Keratinocyte (primary cell): ENCODE measurements around the gene DNAH8. TPM values are rescaled to one million over a fixed set of nuclear protein-coding genes. Genes with fewer than 3 reads are reported as not detected.

Source experiments
- DNase-seq: peaks from one replicate; pipeline ENCODE4 v3.0.0-alpha.2; 2011; ENCODE audit warnings: low read depth, missing footprints, low spot score
- FAIRE-seq: peaks from 2 replicates; lab custom pipeline; 2011; peaks lifted over from hg19 to GRCh38; lab: Jason Lieb, UNC
- H2AFZ ChIP-seq: 2 replicates; pipeline ENCODE4 v1.6.0; 2012; ENCODE audit warnings: low read length, control low read depth, inconsistent platforms; ENCODE audit not compliant: control insufficient read depth
- H3K27ac ChIP-seq: 2 replicates; pipeline ENCODE4 v1.5.1; 2011; ENCODE audit warnings: low read length; ENCODE audit not compliant: control insufficient read depth, insufficient read depth
- H3K27me3 ChIP-seq: 3 replicates; pipeline ENCODE4 v1.6.0; 2011; ENCODE audit warnings: low read length; ENCODE audit not compliant: control insufficient read depth, insufficient read depth; ENCODE audit errors: extremely low read depth
- H3K36me3 ChIP-seq, 2 experiments: 2 replicates in 1 of 2; 3 replicates in 1 of 2; pipeline ENCODE4 v1.5.1; 2011; ENCODE audit warnings: low read length in 2 of 2, mild to moderate bottlenecking in 1 of 2; ENCODE audit not compliant: control insufficient read depth in 2 of 2, insufficient read depth in 2 of 2; ENCODE audit errors: extremely low read depth in 1 of 2
- H3K4me1 ChIP-seq: 3 replicates; pipeline ENCODE4 v1.5.1; 2011; ENCODE audit warnings: low read length; ENCODE audit not compliant: control insufficient read depth, insufficient read depth; ENCODE audit errors: extremely low read depth
- H3K4me2 ChIP-seq: 3 replicates; pipeline ENCODE4 v1.6.0; 2011; ENCODE audit warnings: low read depth, low read length; ENCODE audit not compliant: control insufficient read depth, insufficient read depth; ENCODE audit errors: extremely low read depth
- H3K4me3 ChIP-seq, 3 experiments: fragments of 200-600 bp in 1 of 3; sonication (generic) in 1 of 3; 2 replicates in 2 of 3; 3 replicates in 1 of 3; pipeline ENCODE4 v1.5.1; 2011 to 2016; ENCODE audit warnings: low read length in 3 of 3, mild to moderate bottlenecking in 3 of 3, control low read depth in 2 of 3, inconsistent platforms in 1 of 3, low read depth in 1 of 3, mixed read lengths in 1 of 3, mixed run types in 1 of 3, moderate library complexity in 1 of 3; ENCODE audit not compliant: control insufficient read depth in 2 of 3, insufficient read depth in 2 of 3; ENCODE audit errors: extremely low read depth in 1 of 3
- H3K79me2 ChIP-seq: 2 replicates; pipeline ENCODE4 v1.6.0; 2012; ENCODE audit warnings: low read length; ENCODE audit not compliant: control insufficient read depth, insufficient read depth
- H3K9ac ChIP-seq: 3 replicates; pipeline ENCODE4 v1.6.0; 2011; ENCODE audit warnings: low read length; ENCODE audit not compliant: control insufficient read depth, insufficient read depth; ENCODE audit errors: extremely low read depth
- H3K9me1 ChIP-seq: 3 replicates; pipeline ENCODE4 v1.6.0; 2011; ENCODE audit warnings: low read length; ENCODE audit not compliant: control insufficient read depth, insufficient read depth; ENCODE audit errors: extremely low read depth
- H3K9me3 ChIP-seq: 2 replicates; pipeline ENCODE4 v1.5.1; 2012; ENCODE audit warnings: low read depth, low read length; ENCODE audit not compliant: control insufficient read depth
- H4K20me1 ChIP-seq: 3 replicates; pipeline ENCODE4 v1.6.0; 2011; ENCODE audit warnings: low read length; ENCODE audit not compliant: control insufficient read depth, insufficient read depth; ENCODE audit errors: extremely low read depth
- CTCF ChIP-seq, 3 experiments: IDR thresholded peaks in 1 of 3; conservative IDR thresholded peaks in 1 of 3; optimal IDR thresholded peaks in 1 of 3; 2 replicates in 2 of 3; 3 replicates in 1 of 3; pipeline versions ENCODE3 to v1.5.1; 2011; ENCODE audit warnings: low read length in 3 of 3, mild to moderate bottlenecking in 3 of 3, moderate library complexity in 2 of 3, control low read depth in 1 of 3, inconsistent platforms in 1 of 3; ENCODE audit not compliant: insufficient read depth in 2 of 3; ENCODE audit errors: extremely low read depth in 1 of 3
- EZH2 ChIP-seq: IDR thresholded peaks from one replicate; pipeline ENCODE4 v1.6.1; 2012; ENCODE audit warnings: inconsistent platforms, mild to moderate bottlenecking, low read length, moderate library complexity
- dilution Hi-C: fragments of 300-500 bp; cut with MboI; formaldehyde crosslinking; loops from one replicate; pipeline ENCODE4 v1.7.0; 2020; ENCODE audit warnings: low sequenced_read_pairs; ENCODE audit not compliant: extremely low pct_ligation_motif_present
- polyA plus RNA-seq, 5 experiments: library from polyadenylated mRNA; depleted of rRNA in 3 of 5; stranded (reverse) in 3 of 5; stranded (forward) in 1 of 5; unstranded in 1 of 5; fragments of >200 nt; gene quantifications; 1 replicate in 1 of 5; 2 replicates in 3 of 5; 3 replicates in 1 of 5; pipeline versions ENCODE4 v1.2.1 to v1.2.3, GENCODE V29; 2011 to 2012; ENCODE audit warnings: missing spikeins in 2 of 5, low read depth in 1 of 5, low replicate concordance in 1 of 5

Gene DNAH8
- polyA plus RNA-seq, 1 donor (not counting 4 experiments of a cell fraction or from before 2014, with no cell fraction given) = 0.01 TPM

GRCh38 chr6:38996676-38997075, 281.6 kb downstream of the DNAH8 start:
- no peaks in the 10 kb centered on the region for H3K4me1 ChIP-seq
- no peaks in the 10 kb centered on the region for H3K79me2 ChIP-seq
- H3K27ac ChIP-seq = no peak overlapping the region
- TF ChIP-seq CTCF (optimal IDR thresholded peaks at IDR 0.05 in 1 of 3, IDR thresholded peaks at IDR 0.05 in 1 of 3, conservative IDR thresholded peaks at IDR 0.05 in 1 of 3; ENCODE audit: extremely low read depth in 1 of 3, insufficient read depth in 2 of 3, low read length in 3 of 3) = no peak
- no peak for TF ChIP-seq EZH2
- no peaks in the 10 kb centered on the region for H3K9me3 ChIP-seq
- no peaks in the 10 kb centered on the region for H4K20me1 ChIP-seq
- no peak overlapping the region for H3K9ac ChIP-seq
- no peak overlapping the region for H2AFZ ChIP-seq
- H3K9me1 ChIP-seq = no peaks in the 10 kb centered on the region
- DNase-seq = no peak
- no peak overlapping the region for H3K4me3 ChIP-seq
- peaks cover 10% of the 10 kb centered on the region for H3K27me3 ChIP-seq
- FAIRE-seq = no peak
- H3K36me3 ChIP-seq = no peaks in the 10 kb centered on the region
- no peak overlapping the region for H3K4me2 ChIP-seq
- dilution Hi-C loops = no loop called here

DNA sequence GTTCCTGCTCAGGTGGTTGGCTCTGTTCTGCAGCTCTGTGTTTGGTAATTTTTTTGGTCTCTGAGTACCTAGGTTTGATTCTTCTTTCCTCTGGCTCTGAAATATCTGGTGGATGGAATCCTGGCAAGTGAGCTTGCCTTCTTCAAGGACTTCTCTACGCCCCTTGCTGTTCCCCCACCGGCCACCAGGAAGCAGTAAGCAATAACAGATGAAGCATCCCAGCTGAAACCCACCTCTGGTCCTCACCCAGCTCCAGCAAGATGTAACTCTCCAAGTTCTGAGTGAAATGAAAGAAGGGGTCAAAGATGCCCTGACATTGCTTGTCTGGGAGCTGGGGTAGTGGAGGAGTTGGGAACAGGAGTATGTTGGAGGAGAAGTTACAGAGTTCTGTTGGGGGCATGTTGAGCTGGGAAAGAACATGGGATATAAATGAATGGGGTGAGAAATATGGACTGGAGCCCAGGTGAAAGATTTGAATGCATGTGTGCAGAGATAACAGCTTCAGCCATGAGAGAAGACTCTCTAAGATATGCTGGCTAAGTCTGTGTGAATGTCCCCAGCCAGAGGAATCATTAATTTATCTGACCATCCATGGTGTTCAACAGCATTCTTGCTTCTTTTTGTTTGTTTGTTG, 282.1 kb downstream of the DNAH8 start:
- Histone ChIP-seq H3K9me1 (no peaks in the 10 kb centered on the region), H3K4me3 (no peak overlapping the region), H4K20me1 (no peaks in the 10 kb centered on the region), H3K4me1 (no peaks in the 10 kb centered on the region), H3K4me2 (no peak overlapping the region), H3K27me3 (peaks cover 13% of the 10 kb centered on the region), H3K79me2 (no peaks in the 10 kb centered on the region), H3K36me3 (no peaks in the 10 kb centered on the region), H3K27ac (no peak overlapping the region), H3K9me3 (no peaks in the 10 kb centered on the region), H2AFZ (no peak overlapping the region), H3K9ac (no peak overlapping the region)
- dilution Hi-C loops = no loop called here
- TF ChIP-seq CTCF (optimal IDR thresholded peaks at IDR 0.05 in 1 of 3, IDR thresholded peaks at IDR 0.05 in 1 of 3, conservative IDR thresholded peaks at IDR 0.05 in 1 of 3; ENCODE audit: extremely low read depth in 1 of 3, insufficient read depth in 2 of 3, low read length in 3 of 3) (peak; percentile 52 to 68 (median 58)), EZH2 (no peak)
- FAIRE-seq (no peak), DNase-seq (no peak)
